ENCODE measurements around the gene TENT5D.

The TENT5D gene

DNA sequence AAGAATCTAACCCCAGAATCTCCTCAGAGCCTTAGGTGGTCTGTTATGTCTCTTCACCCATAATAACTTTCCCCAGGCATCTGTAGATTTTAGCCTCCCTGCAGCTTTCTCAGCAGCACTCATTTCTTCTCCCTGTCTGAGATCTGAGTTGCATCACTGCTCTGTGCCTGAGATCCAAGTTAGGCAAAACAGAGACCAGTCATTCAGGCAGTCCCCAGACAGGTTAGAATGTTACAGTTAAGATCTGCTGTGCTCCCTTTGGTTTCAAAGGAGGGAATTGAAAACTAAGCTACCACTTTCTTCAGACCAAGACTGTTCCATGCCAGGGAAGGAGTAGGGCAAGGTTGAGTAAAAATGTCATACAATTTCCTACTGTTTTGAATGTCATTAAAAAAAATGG, 65.3 kb downstream of the TENT5D start:
- H3K27ac ChIP-seq (ENCODE audit: low read depth, low read length), result no peak overlapping the region
- H3K4me1 ChIP-seq (ENCODE audit: control insufficient read depth, insufficient read depth, low read length), result no peaks in the 10 kb centered on the region
- H3K9ac ChIP-seq (ENCODE audit: low read depth, low read length), result no peak overlapping the region
- no peak overlapping the region for H3K4me3 ChIP-seq (ENCODE audit: low read depth, low read length)
- no peaks in the 10 kb centered on the region for H3K36me3 ChIP-seq (ENCODE audit: control insufficient read depth, insufficient read depth, low read length)
- no peaks in the 10 kb centered on the region for H3K27me3 ChIP-seq (ENCODE audit: control insufficient read depth, insufficient read depth, low read length)
- peaks cover 75% of the 10 kb centered on the region for H3K9me3 ChIP-seq (ENCODE audit: control insufficient read depth, insufficient read depth, low read length)

DNA sequence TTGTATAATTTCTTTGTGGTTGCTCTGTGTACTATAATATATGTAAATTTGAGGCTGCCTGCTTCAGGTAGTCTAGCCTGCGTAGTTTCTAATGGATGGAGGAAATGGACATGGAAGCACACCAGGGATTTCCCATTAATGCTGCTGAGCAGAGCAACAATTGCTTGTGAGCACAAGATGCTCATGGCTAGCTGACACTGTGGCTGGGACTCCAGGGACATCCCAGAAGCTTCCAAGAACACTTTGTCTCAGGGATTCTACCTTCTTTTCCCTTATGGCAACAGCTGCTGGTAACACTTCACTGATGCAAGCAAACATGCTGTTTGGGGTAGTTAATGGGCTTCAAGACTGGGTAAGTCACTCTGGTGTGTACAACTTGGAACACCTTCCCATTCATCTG, 66.1 kb downstream of the TENT5D start:
- Histone ChIP-seq H3K36me3 (ENCODE audit: control insufficient read depth, insufficient read depth, low read length) (no peaks in the 10 kb centered on the region), H3K9ac (ENCODE audit: low read depth, low read length) (no peak overlapping the region), H3K9me3 (ENCODE audit: control insufficient read depth, insufficient read depth, low read length) (peaks cover 69% of the 10 kb centered on the region), H3K4me3 (ENCODE audit: low read depth, low read length) (no peak overlapping the region; the same call in 1 of the 2 replicates), H3K27me3 (ENCODE audit: control insufficient read depth, insufficient read depth, low read length) (no peaks in the 10 kb centered on the region), H3K27ac (ENCODE audit: low read depth, low read length) (no peak overlapping the region), H3K4me1 (ENCODE audit: control insufficient read depth, insufficient read depth, low read length) (no peaks in the 10 kb centered on the region)

DNA sequence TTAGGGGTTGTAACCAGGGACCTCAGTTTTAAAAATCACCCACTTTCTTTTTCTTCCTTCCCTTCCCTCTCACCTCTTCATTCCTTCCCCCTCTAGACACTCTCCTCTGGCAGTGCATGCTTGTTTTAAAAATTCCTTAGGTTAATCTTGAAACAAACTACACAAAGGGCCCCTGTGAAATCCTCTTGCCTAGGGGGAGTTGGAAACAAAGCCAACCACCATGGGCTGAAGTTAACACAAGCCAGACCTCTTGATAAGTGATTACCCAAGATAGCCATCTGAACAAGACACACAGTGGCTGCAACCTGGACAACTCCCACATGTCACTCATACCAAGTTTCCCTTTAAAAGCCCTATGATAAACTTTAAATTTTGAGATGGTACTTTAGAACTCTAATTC, 68.9 kb downstream of the TENT5D start:
- Histone ChIP-seq H3K9me3 (ENCODE audit: control insufficient read depth, insufficient read depth, low read length) (peaks cover 68% of the 10 kb centered on the region), H3K4me3 (ENCODE audit: low read depth, low read length) (no peak overlapping the region), H3K27ac (ENCODE audit: low read depth, low read length) (no peak overlapping the region), H3K4me1 (ENCODE audit: control insufficient read depth, insufficient read depth, low read length) (no peaks in the 10 kb centered on the region), H3K9ac (ENCODE audit: low read depth, low read length) (no peak overlapping the region), H3K36me3 (ENCODE audit: control insufficient read depth, insufficient read depth, low read length) (no peaks in the 10 kb centered on the region), H3K27me3 (ENCODE audit: control insufficient read depth, insufficient read depth, low read length) (no peaks in the 10 kb centered on the region)
